Mucosa of descending colon (tissue), 3 donors: Measurements from ENCODE around the gene IL10. TPM values are rescaled to one million over a fixed set of nuclear protein-coding genes. Genes with fewer than 3 reads are reported as not detected.

Experiments
- ATAC-seq: fragments of 200-7000 bp; cut with Tn5 transposase; one replicate; pipeline ENCODE4 v1.9.1; 2020; ENCODE audit warnings: mild to moderate bottlenecking, moderate library complexity
- DNase-seq, 3 donors: peaks; one replicate each; pipeline ENCODE4 v3.0.0-alpha.2; 2020
- H3K36me3 ChIP-seq: fragments of 200-600 bp; one replicate; pipeline ENCODE4 v1.8.0; 2021; ENCODE audit warnings: low read depth, mild to moderate bottlenecking
- H3K4me1 ChIP-seq: fragments of 200-600 bp; one replicate; pipeline ENCODE4 v1.8.0; 2021; ENCODE audit warnings: low read depth, mild to moderate bottlenecking
- H3K4me3 ChIP-seq: fragments of 200-600 bp; one replicate; pipeline ENCODE4 v1.8.0; 2021; ENCODE audit warnings: mild to moderate bottlenecking
- H3K9me3 ChIP-seq: fragments of 200-600 bp; one replicate; pipeline ENCODE4 v1.8.0; 2021; ENCODE audit warnings: mild to moderate bottlenecking
- intact Hi-C, 2 donors: fragments of 100-400 bp; cut with DNase I in 1 of 2; cut with micrococcal nuclease in 1 of 2; formaldehyde crosslinking; loops; one replicate each; pipeline versions ENCODE4 v1.11.0 to v1.11.1; 2022; cut with DNase I, micrococcal nuclease
- total RNA-seq, 3 donors: library from RNA; stranded (reverse); fragmentation: NEBNext Ultra II Directional in 2 of 3; extraction: Animal tissue kit (Norgen Biotek cat#: 25700) in 2 of 3; gene quantifications; one replicate each; pipeline versions ENCODE4 v1.2.1 to v1.2.4, GENCODE V29; 2021 to 2023
- TF ChIP-seq, protein P1 (sequence below): fragments of 200-600 bp; IDR thresholded peaks from one replicate; pipeline ENCODE4 v1.8.0; 2022; ENCODE audit warnings: antibody characterized with exemption, mild to moderate bottlenecking
- donor health status: DM: no; HTN: no; CAD: no; lungs with moderate emphysema.
- donor health status: DM: no; HTN: no; CAD: no.
- donor health status: DM: no; HTN: yes; CAD: no.

Gene IL10
- total RNA-seq, 3 donors from 2014 or later, result 1.0 to 2.9 (median 2.8) TPM

DNA sequence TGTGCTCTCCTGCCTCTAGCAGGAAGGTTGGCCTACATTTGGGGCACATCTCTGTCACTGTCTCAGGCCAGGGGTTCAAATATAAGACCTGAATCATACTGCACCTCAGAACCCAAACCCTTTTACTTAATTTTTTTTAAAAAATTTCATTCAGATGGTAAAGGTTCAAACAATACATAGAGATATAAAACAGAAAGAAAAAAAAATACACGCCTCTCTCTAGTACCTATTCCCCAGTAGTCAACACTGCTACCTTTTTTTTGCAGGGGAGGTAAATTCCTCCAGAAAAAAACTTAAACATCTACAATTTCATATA lies 54.7 kb downstream of the IL10 start:
- Histone ChIP-seq H3K4me1 (peaks cover 32% of the 10 kb centered on the region), H3K36me3 (no peaks in the 10 kb centered on the region), H3K9me3 (no peaks in the 10 kb centered on the region), H3K4me3 (no peak overlapping the region)
- intact Hi-C loops, result loop anchor here in 1 of 2 donors (10.0 kb wide), 1 partner anchor 83 kb away; the partner anchor contains the start of gene DYRK3
- DNase-seq, result no peak
- no peak for ATAC-seq
- TF ChIP-seq, protein P1, sequence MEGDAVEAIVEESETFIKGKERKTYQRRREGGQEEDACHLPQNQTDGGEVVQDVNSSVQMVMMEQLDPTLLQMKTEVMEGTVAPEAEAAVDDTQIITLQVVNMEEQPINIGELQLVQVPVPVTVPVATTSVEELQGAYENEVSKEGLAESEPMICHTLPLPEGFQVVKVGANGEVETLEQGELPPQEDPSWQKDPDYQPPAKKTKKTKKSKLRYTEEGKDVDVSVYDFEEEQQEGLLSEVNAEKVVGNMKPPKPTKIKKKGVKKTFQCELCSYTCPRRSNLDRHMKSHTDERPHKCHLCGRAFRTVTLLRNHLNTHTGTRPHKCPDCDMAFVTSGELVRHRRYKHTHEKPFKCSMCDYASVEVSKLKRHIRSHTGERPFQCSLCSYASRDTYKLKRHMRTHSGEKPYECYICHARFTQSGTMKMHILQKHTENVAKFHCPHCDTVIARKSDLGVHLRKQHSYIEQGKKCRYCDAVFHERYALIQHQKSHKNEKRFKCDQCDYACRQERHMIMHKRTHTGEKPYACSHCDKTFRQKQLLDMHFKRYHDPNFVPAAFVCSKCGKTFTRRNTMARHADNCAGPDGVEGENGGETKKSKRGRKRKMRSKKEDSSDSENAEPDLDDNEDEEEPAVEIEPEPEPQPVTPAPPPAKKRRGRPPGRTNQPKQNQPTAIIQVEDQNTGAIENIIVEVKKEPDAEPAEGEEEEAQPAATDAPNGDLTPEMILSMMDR, result no peak

Other genes starting within 250 kb of the IL10 start
- gene EIF2D, start 160.0 kb downstream of the IL10 start, total RNA-seq, result 10 to 100 TPM; 36.8 to 47.8 (median 43.9) TPM
- gene DYRK3, start 137.0 kb downstream of the IL10 start, total RNA-seq, result 1 to 10 TPM in 2 of 3 donors, under 1 TPM in 1; 0.61 to 4.7 (median 1.4) TPM
- gene MAPKAPK2, start 87.6 kb downstream of the IL10 start, total RNA-seq, result 10 to 100 TPM; 68.4 to 75.2 (median 72.1) TPM
- gene IL19, start 1.7 kb downstream of the IL10 start, total RNA-seq, result not detected
- gene IL20, start 93.1 kb upstream of the IL10 start, total RNA-seq, result not detected
- not detected for gene IL24, start 124.9 kb upstream of the IL10 start, total RNA-seq
- gene FCMR, start 149.4 kb upstream of the IL10 start, total RNA-seq, result 1 to 10 TPM; 1.6 to 5.6 (median 4.6) TPM
- gene PIGR, start 174.0 kb upstream of the IL10 start, total RNA-seq, result over 10,000 TPM in 1 of 3 donors, 1,000 to 10,000 TPM in 2; 4,355 to 12,072 (median 9,452) TPM
- under 1 TPM; 0.41 to 0.98 (median 0.84) TPM for gene FCAMR, start 198.0 kb upstream of the IL10 start, total RNA-seq